ENCODE data around the gene ADSS1. TPM values are rescaled to one million over a fixed set of nuclear protein-coding genes. Genes with fewer than 3 reads are reported as not detected.

The ADSS1 gene
- total RNA-seq, 1 donor from 2014 or later: 5.5 TPM

- H3K9me3 ChIP-seq: no peaks in the 10 kb centered on the region
- DNase-seq (no peak), ATAC-seq (no peak)
- intact Hi-C loops (cut with DNase I): no loop called here
- TF ChIP-seq, protein P1, sequence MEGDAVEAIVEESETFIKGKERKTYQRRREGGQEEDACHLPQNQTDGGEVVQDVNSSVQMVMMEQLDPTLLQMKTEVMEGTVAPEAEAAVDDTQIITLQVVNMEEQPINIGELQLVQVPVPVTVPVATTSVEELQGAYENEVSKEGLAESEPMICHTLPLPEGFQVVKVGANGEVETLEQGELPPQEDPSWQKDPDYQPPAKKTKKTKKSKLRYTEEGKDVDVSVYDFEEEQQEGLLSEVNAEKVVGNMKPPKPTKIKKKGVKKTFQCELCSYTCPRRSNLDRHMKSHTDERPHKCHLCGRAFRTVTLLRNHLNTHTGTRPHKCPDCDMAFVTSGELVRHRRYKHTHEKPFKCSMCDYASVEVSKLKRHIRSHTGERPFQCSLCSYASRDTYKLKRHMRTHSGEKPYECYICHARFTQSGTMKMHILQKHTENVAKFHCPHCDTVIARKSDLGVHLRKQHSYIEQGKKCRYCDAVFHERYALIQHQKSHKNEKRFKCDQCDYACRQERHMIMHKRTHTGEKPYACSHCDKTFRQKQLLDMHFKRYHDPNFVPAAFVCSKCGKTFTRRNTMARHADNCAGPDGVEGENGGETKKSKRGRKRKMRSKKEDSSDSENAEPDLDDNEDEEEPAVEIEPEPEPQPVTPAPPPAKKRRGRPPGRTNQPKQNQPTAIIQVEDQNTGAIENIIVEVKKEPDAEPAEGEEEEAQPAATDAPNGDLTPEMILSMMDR (IDR thresholded peaks at IDR 0.05): no peak
- H3K27ac ChIP-seq: no peak overlapping the region
- no peaks in the 10 kb centered on the region for H3K27me3 ChIP-seq
- H3K4me1 ChIP-seq: no peaks in the 10 kb centered on the region
- H3K36me3 ChIP-seq: peaks cover 57% of the 10 kb centered on the region
- H3K4me3 ChIP-seq: no peak overlapping the region
Measured at GRCh38 chr14:104709387-104710039, 14.5 kb upstream of the ADSS1 start.

- Histone ChIP-seq H3K4me3 (no peak overlapping the region), H3K4me1 (no peaks in the 10 kb centered on the region), H3K27ac (no peak overlapping the region), H3K36me3 (peaks cover 59% of the 10 kb centered on the region), H3K27me3 (no peaks in the 10 kb centered on the region), H3K9me3 (no peaks in the 10 kb centered on the region)
- ATAC-seq (no peak), DNase-seq (no peak)
- TF ChIP-seq, protein P1 (IDR thresholded peaks at IDR 0.05): no peak
- intact Hi-C loops (cut with DNase I): no loop called here
Measured at GRCh38 chr14:104710071-104710735, 13.8 kb upstream of the ADSS1 start.

GRCh38 chr14:104712881-104713734 is 10.9 kb upstream of the ADSS1 start:
- ATAC-seq (no peak), DNase-seq (no peak)
- no peak overlapping the region for H3K4me3 ChIP-seq
- H3K27me3 ChIP-seq: no peaks in the 10 kb centered on the region
- TF ChIP-seq, protein P1 (IDR thresholded peaks at IDR 0.05): no peak
- H3K9me3 ChIP-seq: no peaks in the 10 kb centered on the region
- H3K4me1 ChIP-seq: no peaks in the 10 kb centered on the region
- H3K36me3 ChIP-seq: peaks cover 68% of the 10 kb centered on the region
- intact Hi-C loops (cut with DNase I): no loop called here
- H3K27ac ChIP-seq: no peak overlapping the region

GRCh38 chr14:104714066-104714465 is 10.0 kb upstream of the ADSS1 start:
- ATAC-seq (no peak), DNase-seq (no peak)
- Histone ChIP-seq H3K27ac (no peak overlapping the region), H3K27me3 (no peaks in the 10 kb centered on the region), H3K36me3 (peaks cover 73% of the 10 kb centered on the region), H3K4me3 (no peak overlapping the region), H3K9me3 (no peaks in the 10 kb centered on the region), H3K4me1 (no peaks in the 10 kb centered on the region)
- intact Hi-C loops (cut with DNase I): no loop called here
- TF ChIP-seq, protein P1 (IDR thresholded peaks at IDR 0.05): no peak

GRCh38 chr14:104714681-104715080 is 9.3 kb upstream of the ADSS1 start:
- no peak for DNase-seq
- H3K36me3 ChIP-seq: peaks cover 70% of the 10 kb centered on the region

More at GRCh38 chr14:104714681-104715080, 9.3 kb upstream of the ADSS1 start:
- ATAC-seq: no peak
- H3K4me3 ChIP-seq: no peak overlapping the region
- intact Hi-C loops (cut with DNase I): no loop called here
- no peaks in the 10 kb centered on the region for H3K9me3 ChIP-seq
- H3K27me3 ChIP-seq: no peaks in the 10 kb centered on the region
- TF ChIP-seq, protein P1 (IDR thresholded peaks at IDR 0.05): no peak
- no peak overlapping the region for H3K27ac ChIP-seq
- no peaks in the 10 kb centered on the region for H3K4me1 ChIP-seq

Data from upper lobe of right lung (tissue), 1 donor.